Measurements from ENCODE around the gene NANOS3. TPM values are rescaled to one million over a fixed set of nuclear protein-coding genes. Genes with fewer than 3 reads are reported as not detected.

Gene NANOS3
- total and polyA plus RNA-seq, 9 donors, result 0.30 to 2.4 (median 1.1) TPM; not detected in 4

DNA sequence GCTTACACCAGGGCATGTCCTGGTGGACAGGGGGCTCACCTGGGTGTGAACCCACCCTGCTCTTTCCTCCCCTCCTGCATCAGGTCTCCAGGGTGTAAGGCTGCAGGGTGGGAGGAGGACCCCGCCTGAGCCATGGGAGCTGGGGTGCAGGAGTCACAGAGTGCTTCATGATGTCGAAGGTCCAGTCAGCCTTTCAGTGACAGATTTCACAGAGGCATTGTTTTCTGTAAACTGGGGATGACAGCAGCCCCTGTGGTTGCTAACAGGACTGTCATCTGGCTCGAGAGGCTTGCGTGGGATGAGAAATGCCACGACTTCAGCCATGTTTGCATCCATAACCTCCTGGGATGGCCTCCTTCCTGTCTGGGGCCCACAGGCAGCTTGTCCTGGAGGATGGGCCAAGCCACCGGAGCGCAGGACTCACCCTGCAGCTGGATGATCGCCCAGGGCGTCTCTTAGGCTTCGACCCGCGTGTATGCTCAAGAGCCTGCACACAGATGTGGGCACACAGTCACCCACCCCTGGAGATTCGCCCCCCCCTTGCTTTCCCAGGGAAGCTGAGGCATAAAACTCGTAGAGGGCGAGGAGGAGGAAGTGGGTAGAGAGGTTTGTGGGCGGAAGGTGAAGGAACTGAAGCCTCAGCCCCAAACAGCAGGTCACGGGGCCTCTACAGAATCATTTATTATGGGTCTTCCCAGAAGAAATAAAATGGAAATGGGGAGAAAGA, 4.9 kb downstream of the NANOS3 start:
- no peaks in the 10 kb centered on the region for H3K36me3 ChIP-seq
- H3K9me3 ChIP-seq, result no peaks in the 10 kb centered on the region
- H3K4me3 ChIP-seq, result no peak overlapping the region
- intact Hi-C loops (cut with DNase I), result loop anchor here (2.0 to 5.0 kb wide), 2 partner anchors 190 to 193 kb away; partner anchors contain the start of gene MISP3 (in 2 of the 4)
- H3K27me3 ChIP-seq, result no peaks in the 10 kb centered on the region
- TF ChIP-seq EP300 (IDR thresholded peaks at IDR 0.05) (no peak), POLR2A (IDR thresholded peaks at IDR 0.05) (no peak)
- TF ChIP-seq, protein P1, sequence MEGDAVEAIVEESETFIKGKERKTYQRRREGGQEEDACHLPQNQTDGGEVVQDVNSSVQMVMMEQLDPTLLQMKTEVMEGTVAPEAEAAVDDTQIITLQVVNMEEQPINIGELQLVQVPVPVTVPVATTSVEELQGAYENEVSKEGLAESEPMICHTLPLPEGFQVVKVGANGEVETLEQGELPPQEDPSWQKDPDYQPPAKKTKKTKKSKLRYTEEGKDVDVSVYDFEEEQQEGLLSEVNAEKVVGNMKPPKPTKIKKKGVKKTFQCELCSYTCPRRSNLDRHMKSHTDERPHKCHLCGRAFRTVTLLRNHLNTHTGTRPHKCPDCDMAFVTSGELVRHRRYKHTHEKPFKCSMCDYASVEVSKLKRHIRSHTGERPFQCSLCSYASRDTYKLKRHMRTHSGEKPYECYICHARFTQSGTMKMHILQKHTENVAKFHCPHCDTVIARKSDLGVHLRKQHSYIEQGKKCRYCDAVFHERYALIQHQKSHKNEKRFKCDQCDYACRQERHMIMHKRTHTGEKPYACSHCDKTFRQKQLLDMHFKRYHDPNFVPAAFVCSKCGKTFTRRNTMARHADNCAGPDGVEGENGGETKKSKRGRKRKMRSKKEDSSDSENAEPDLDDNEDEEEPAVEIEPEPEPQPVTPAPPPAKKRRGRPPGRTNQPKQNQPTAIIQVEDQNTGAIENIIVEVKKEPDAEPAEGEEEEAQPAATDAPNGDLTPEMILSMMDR (IDR thresholded peaks at IDR 0.05), result no peak
- no peak overlapping the region for H3K27ac ChIP-seq
- H3K4me1 ChIP-seq (ENCODE audit: insufficient read depth), result peaks cover 7% of the 10 kb centered on the region
- 59 to 73% (median 71%) methylated on average over 16 to 17 of the region's 17 CpGs for WGBS, 3 donors
- DNase-seq, result peak in 1 of 5 donors; percentile 54

DNA sequence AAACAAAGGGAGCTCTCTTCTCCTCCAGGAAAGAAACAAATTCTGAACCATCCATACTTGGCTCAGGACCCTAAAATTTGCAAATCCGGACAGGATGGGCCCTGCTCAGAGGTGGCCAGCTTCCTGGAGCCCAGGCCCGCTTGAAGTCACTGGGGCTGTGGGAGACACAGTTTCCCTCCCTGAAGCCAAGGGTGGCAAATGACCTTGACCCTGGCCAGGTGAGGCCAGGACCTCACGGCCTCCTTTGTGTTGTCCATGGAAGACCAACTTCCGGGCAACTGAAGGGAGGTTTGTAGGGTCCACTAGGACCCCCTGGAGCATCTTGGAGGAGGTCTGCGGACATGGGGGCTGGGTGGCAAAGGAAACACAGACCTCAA, 5.5 kb downstream of the NANOS3 start:
- H3K4me3 ChIP-seq, result no peak overlapping the region
- no peak for DNase-seq
- intact Hi-C loops (cut with DNase I), result loop anchor here in 3 of 4 donors (2.0 to 5.0 kb wide), 2 partner anchors 190 to 192 kb away; partner anchors contain the start of gene MISP3 (in 2 of the 3)
- H3K27ac ChIP-seq, result no peak overlapping the region
- TF ChIP-seq EP300 (IDR thresholded peaks at IDR 0.05), result no peak
- TF ChIP-seq, protein P1 (IDR thresholded peaks at IDR 0.05), result no peak
- no peak for TF ChIP-seq POLR2A (IDR thresholded peaks at IDR 0.05)
- H3K27me3 ChIP-seq, result no peaks in the 10 kb centered on the region
- WGBS, 3 donors, result 82 to 88% (median 84%) methylated on average over 5 of the region's 5 CpGs
- H3K36me3 ChIP-seq, result no peaks in the 10 kb centered on the region
- H3K9me3 ChIP-seq, result no peaks in the 10 kb centered on the region
- H3K4me1 ChIP-seq (ENCODE audit: insufficient read depth), result peaks cover 7% of the 10 kb centered on the region

DNA sequence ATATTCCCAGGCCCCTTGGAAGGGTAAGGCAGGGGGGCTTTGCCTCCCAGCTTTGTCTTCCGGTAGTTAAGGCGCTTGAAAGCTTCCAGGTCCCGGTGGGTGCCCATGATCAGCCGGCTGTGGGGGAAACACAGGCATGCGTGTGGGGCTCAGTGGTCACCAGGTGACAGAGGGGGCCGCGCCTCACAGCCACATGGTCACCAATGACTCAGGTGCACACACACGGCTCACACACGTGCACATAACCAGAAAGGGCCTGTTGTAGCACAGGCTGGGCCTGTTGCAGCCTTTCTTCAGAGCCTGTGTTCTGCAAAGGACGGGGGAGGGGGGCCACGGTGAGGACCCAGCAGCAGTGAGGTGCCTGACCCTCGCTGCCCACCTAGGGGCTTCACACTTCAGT, 5.9 kb downstream of the NANOS3 start:
- Histone ChIP-seq H3K9me3 (no peaks in the 10 kb centered on the region), H3K27ac (no peak overlapping the region), H3K36me3 (no peaks in the 10 kb centered on the region), H3K27me3 (no peaks in the 10 kb centered on the region), H3K4me1 (ENCODE audit: insufficient read depth) (peaks cover 7% of the 10 kb centered on the region), H3K4me3 (no peak overlapping the region)
- intact Hi-C loops (cut with DNase I), result loop anchor here in 3 of 4 donors (2.0 to 5.0 kb wide), 2 partner anchors 189 to 192 kb away; partner anchors contain the start of gene MISP3 (in 2 of the 3)
- no peak for DNase-seq
- TF ChIP-seq, protein P1 (IDR thresholded peaks at IDR 0.05), result no peak
- TF ChIP-seq POLR2A (IDR thresholded peaks at IDR 0.05), result no peak
- TF ChIP-seq EP300 (IDR thresholded peaks at IDR 0.05), result no peak
- 88 to 94% (median 93%) methylated on average over 11 to 12 of the region's 12 CpGs for WGBS, 3 donors

DNA sequence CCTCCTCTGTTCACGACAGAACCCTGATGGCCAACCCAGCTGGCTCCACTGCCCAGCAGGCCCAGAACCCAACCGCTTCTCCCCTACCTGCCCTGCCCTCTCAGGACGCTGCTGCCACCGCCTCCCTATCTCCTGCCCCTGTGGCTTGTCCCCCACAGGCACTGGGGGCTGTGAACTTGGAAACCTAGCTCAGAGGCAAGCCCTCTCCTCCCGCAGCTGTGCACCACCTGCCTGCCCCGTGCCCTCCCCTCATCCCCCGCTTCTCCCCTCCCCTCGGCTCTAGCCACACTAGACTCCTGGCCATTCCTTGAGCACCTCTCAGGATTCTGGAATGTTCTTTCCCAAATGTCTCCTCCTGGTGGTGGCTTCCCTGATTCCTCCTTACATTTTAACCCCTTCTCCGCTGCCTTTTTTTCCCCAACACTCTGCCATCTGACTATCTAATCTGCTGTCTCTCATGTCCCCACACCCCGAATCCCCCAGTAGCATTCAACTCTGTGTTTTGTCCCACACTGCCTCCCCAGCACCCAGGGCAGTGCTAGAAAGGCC, 6.7 kb downstream of the NANOS3 start:
- H3K4me1 ChIP-seq (ENCODE audit: insufficient read depth), result peaks cover 7% of the 10 kb centered on the region

More for the DNA sequence above, 6.7 kb downstream of the NANOS3 start:
- Histone ChIP-seq H3K4me3 (no peak overlapping the region), H3K27ac (no peak overlapping the region), H3K36me3 (no peaks in the 10 kb centered on the region), H3K27me3 (no peaks in the 10 kb centered on the region), H3K9me3 (no peaks in the 10 kb centered on the region)
- WGBS, 3 donors, result 65 to 76% (median 74%) methylated on average over 10 of the region's 10 CpGs
- intact Hi-C loops (cut with DNase I), result loop anchor here in 3 of 4 donors (2.0 to 5.0 kb wide), 2 partner anchors 189 to 191 kb away; partner anchors contain the start of gene MISP3 (in 2 of the 3)
- no peak for DNase-seq
- TF ChIP-seq, protein P1 (IDR thresholded peaks at IDR 0.05), result no peak
- no peak for TF ChIP-seq POLR2A (IDR thresholded peaks at IDR 0.05)
- no peak for TF ChIP-seq EP300 (IDR thresholded peaks at IDR 0.05)

Data from ovary (tissue), 9 donors.